ENCODE measurements around the gene FAM90A26. TPM values are rescaled to one million over a fixed set of nuclear protein-coding genes. Genes with fewer than 3 reads are reported as not detected.
"Not testable (repeated sequence)": the region's sequence is repeated elsewhere in the genome, so short reads cannot be mapped to it uniquely, and the experiment has no call there.

The FAM90A26 gene
- polyA plus RNA-seq (2011; rRNA removed), result not detected in 2 replicates
- polyA minus RNA-seq (2011; rRNA and poly(A)+ RNA removed), result not detected in 2 replicates

- DNase-seq (ENCODE audit: low read depth); H3K27me3 ChIP-seq (ENCODE audit: control insufficient read depth, insufficient read depth, low read length); H3K36me3 ChIP-seq (ENCODE audit: control insufficient read depth, insufficient read depth, low read length); H3K4me3 ChIP-seq (ENCODE audit: low read depth, low read length); CTCF ChIA-PET; POLR2A ChIA-PET: not testable (repeated sequence)
Observed at GRCh38 chr4:9169791-9170459, at the start of gene FAM90A26. TSS of gene FAM90A26 (plus strand) at chr4:9170409. CDS start at chr4:9173173, 2,764 bp downstream.

- CTCF ChIA-PET; DNase-seq (ENCODE audit: low read depth); H3K36me3 ChIP-seq (ENCODE audit: control insufficient read depth, insufficient read depth, low read length); H3K4me3 ChIP-seq (ENCODE audit: low read depth, low read length); H3K27me3 ChIP-seq (ENCODE audit: control insufficient read depth, insufficient read depth, low read length); POLR2A ChIA-PET: not testable (repeated sequence)
Observed at GRCh38 chr4:9122711-9123110, 47.5 kb upstream of the FAM90A26 start.

- CTCF ChIA-PET; H3K27me3 ChIP-seq (ENCODE audit: control insufficient read depth, insufficient read depth, low read length); H3K4me3 ChIP-seq (ENCODE audit: low read depth, low read length); DNase-seq (ENCODE audit: low read depth); POLR2A ChIA-PET; H3K36me3 ChIP-seq (ENCODE audit: control insufficient read depth, insufficient read depth, low read length): not testable (repeated sequence)
- TF ChIP-seq CTCF (IDR thresholded peaks at IDR 0.05; ENCODE audit: insufficient read depth, low read depth, low read length), result peak; percentile 73
Observed at GRCh38 chr4:9123572-9124007, 46.6 kb upstream of the FAM90A26 start.

- DNase-seq (ENCODE audit: low read depth); H3K36me3 ChIP-seq (ENCODE audit: control insufficient read depth, insufficient read depth, low read length); H3K27me3 ChIP-seq (ENCODE audit: control insufficient read depth, insufficient read depth, low read length); POLR2A ChIA-PET; H3K4me3 ChIP-seq (ENCODE audit: low read depth, low read length): not testable (repeated sequence)
- CTCF ChIA-PET, result interaction anchor here (0.9 kb wide), 1 partner anchor 125 kb away, joined by 4 read pairs; no protein-coding TSS in a partner anchor
Observed at GRCh38 chr4:9125601-9126161, 44.5 kb upstream of the FAM90A26 start.

- H3K36me3 ChIP-seq (ENCODE audit: control insufficient read depth, insufficient read depth, low read length); POLR2A ChIA-PET; CTCF ChIA-PET; DNase-seq (ENCODE audit: low read depth); H3K4me3 ChIP-seq (ENCODE audit: low read depth, low read length); H3K27me3 ChIP-seq (ENCODE audit: control insufficient read depth, insufficient read depth, low read length): not testable (repeated sequence)
Observed at GRCh38 chr4:9131420-9131819, 38.8 kb upstream of the FAM90A26 start.

GRCh38 chr4:9132849-9133248, 37.4 kb upstream of the FAM90A26 start:
- CTCF ChIA-PET; POLR2A ChIA-PET; DNase-seq (ENCODE audit: low read depth); H3K4me3 ChIP-seq (ENCODE audit: low read depth, low read length); H3K36me3 ChIP-seq (ENCODE audit: control insufficient read depth, insufficient read depth, low read length); H3K27me3 ChIP-seq (ENCODE audit: control insufficient read depth, insufficient read depth, low read length): not testable (repeated sequence)

GRCh38 chr4:9134011-9134410, 36.2 kb upstream of the FAM90A26 start:
- H3K27me3 ChIP-seq (ENCODE audit: control insufficient read depth, insufficient read depth, low read length); POLR2A ChIA-PET; H3K36me3 ChIP-seq (ENCODE audit: control insufficient read depth, insufficient read depth, low read length); CTCF ChIA-PET; H3K4me3 ChIP-seq (ENCODE audit: low read depth, low read length); DNase-seq (ENCODE audit: low read depth): not testable (repeated sequence)

- DNase-seq (ENCODE audit: low read depth); POLR2A ChIA-PET; CTCF ChIA-PET; H3K27me3 ChIP-seq (ENCODE audit: control insufficient read depth, insufficient read depth, low read length); H3K4me3 ChIP-seq (ENCODE audit: low read depth, low read length); H3K36me3 ChIP-seq (ENCODE audit: control insufficient read depth, insufficient read depth, low read length): not testable (repeated sequence)
Observed at GRCh38 chr4:9134556-9134955, 35.7 kb upstream of the FAM90A26 start.

GRCh38 chr4:9141050-9141449, 29.2 kb upstream of the FAM90A26 start:
- CTCF ChIA-PET, POLR2A ChIA-PET: not testable (repeated sequence)

GRCh38 chr4:9142786-9143185, 27.4 kb upstream of the FAM90A26 start:
- H3K27me3 ChIP-seq (ENCODE audit: control insufficient read depth, insufficient read depth, low read length); DNase-seq (ENCODE audit: low read depth); POLR2A ChIA-PET; H3K36me3 ChIP-seq (ENCODE audit: control insufficient read depth, insufficient read depth, low read length); H3K4me3 ChIP-seq (ENCODE audit: low read depth, low read length): not testable (repeated sequence)
- CTCF ChIA-PET, result interaction anchor here (1.4 kb wide), 1 partner anchor 9 kb away, joined by 3 read pairs; no protein-coding TSS in a partner anchor

More at GRCh38 chr4:9141050-9141449, 29.2 kb upstream of the FAM90A26 start:
- not testable (repeated sequence) for H3K4me3 ChIP-seq (ENCODE audit: low read depth, low read length); H3K36me3 ChIP-seq (ENCODE audit: control insufficient read depth, insufficient read depth, low read length); H3K27me3 ChIP-seq (ENCODE audit: control insufficient read depth, insufficient read depth, low read length); DNase-seq (ENCODE audit: low read depth)
